GM19193 (cell line): ENCODE results near the gene TMEM74B.

Source experiments
- POLR2A ChIP-seq: IDR thresholded peaks from 4 replicates; pipeline ENCODE4 v1.6.1; 2011; ENCODE audit not compliant: insufficient read depth, insufficient read length; ENCODE audit errors: extremely low read depth

The TMEM74B gene

DNA sequence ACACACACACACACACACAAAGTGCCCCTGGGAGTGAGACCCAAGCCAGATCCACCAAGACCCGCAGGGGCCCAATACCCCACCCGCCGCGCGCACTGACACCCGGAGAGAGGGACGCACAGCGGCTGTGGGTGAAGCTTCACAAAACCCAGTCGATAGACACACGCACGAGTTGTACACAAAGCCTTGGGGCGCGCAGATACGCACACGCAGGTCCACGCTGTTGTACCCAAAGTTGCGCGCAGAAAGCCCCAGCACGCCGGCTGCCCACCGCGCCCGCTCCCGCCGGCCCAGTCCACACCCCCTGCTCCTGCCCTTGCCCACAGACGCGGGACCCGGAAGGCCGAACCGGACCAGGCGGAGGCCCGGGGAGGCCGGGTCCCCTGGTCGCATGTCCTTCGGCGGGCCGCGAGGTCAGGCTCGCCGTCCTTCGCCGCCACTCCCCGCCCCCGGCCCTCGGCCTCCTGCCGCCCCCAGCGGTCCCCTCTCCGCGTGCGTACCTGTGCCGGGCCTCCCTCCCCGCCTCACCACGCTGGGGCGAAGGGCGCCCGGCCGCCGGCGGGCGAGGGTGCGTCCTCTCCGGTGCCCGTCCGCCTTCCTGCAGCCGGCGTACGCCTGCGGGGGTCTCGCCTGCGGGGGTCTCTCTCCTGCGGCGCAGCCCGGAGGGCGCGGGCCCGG is at the start of gene TMEM74B:
Gene TMEM74B, minus strand, starts transcription at position 344 of the 678 bp plus-strand sequence. CDS start 1,180 bp downstream, outside the sequence.
- no peak for TF ChIP-seq POLR2A

DNA sequence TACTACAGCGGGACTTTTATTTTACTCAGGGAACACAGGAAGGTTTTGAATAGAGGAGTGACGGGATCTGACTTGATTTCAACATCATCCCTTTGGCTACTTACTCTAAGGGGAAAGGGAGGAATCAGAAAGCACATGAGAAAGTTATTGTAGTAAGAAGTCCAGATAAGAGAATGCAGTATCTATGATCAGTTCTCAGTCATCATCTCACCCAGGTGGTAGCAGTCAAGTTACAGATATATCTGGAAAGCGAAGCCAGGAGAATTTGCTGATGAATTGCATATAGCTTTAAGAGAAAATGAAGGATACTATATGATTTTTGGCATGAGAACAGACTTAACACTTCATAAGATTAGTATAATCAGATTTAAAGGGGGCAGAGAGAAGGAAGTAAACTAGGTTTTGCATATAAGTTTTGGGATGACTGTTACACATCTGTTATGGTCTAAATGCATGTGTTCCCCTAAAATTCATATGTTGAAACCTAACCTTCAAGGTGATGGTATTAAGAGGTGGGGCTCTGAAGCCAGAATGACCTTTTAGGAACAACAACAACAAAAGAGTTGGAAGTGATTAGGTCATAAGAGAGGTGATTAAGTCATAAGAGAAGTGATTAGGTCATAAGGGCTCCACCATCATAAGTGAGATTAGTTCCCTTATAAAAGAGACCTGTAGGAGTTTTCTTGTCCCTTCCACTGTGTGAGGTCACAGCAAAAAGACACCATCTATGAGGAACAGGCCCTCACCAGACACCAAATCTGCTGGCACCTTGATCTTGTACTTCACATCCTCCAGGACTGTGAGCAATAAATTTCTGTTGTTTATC is 47.7 kb upstream of the TMEM74B start:
- TF ChIP-seq POLR2A = no peak

DNA sequence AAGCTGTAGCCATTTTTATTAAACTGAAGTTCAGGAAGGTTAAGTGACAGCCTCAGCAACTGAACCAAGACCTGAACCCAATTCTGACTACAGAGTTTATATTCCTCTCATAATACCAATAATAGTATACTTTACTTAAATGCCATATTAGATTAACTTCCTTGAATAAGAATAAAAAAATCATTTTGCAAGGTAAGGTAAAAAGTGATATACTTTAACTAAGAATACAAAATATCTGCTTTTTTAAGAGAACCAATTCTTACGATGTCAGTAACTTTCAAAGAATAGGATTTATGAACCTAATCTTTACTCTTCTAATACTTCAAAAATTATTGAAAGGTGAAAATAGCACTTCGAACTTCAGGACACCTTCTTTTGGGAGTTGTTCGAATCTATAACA is 44.8 kb upstream of the TMEM74B start:
- no peak for TF ChIP-seq POLR2A

DNA sequence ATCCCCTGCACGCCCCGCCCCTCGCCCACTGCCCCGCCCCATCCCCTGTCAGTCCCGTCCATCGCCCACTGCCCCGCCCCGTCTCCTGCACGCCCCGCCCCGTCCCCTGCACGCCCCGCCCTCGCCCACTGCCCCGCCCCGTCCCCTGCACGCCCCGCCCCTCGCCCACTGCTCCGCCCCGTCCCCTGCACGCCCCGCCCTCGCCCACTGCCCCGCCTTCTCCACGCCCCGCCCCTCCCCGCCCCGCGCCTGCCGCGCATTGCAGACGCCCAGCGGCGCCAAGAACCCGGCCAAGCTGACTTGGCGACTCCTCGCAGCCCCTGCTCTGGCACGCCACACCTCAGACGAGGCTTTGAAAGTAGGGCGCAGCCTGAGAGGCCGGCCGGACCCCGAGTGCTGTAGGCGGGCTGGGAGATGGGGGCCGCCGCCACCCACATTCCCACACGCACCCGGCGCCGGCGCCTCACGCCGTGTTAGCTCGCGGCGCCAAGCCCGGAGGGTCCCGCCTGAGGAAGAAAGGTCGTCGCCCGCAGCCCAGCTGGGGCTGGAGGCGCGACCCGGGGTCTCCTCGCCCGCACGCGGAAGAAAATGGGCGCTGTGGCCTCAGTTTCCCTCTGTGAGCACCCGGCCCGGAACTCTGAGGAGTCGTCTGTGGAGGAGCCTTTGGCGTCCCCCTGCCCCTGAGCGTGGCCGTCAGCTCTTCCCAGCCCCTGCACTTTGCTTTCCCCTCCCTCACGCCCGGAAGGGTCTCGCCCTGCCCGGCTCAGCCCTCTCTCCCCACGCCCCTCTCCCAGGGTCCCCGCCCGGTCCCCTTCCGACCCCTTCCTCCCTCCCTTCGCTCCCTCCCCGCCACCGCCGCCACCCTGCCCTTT is 41.2 kb upstream of the TMEM74B start, which contains the start of gene RAD21L1:
Gene RAD21L1, plus strand, starts transcription at position 262 of the 872 bp plus-strand sequence. CDS start 2,410 bp downstream, outside the sequence.
- TF ChIP-seq POLR2A = no peak

DNA sequence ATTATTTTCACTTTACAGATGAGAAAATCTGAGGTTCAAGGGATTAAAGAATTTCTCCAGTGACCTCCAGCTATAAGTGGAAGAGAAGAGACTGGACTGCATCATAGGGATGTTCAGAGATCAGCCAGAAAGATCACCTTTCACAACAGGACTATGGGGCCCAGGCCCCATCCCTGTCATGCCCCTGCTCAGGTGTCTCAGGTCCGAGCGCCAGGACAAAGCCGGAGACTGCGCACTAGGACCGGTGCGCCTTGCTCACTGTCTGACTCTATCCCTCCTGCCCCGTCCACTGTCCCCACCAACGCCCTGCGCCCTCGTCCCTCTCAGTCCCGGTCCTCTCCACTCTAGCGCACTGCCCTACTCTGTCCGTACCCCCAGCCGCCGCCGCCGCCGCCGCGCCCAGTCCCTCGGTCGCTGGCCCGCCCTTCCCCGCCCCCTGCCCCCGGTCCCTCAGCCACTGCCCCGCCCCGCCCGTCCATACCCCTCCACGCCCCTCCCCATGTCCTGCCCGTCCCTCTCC is 40.5 kb upstream of the TMEM74B start:
- no peak for TF ChIP-seq POLR2A

DNA sequence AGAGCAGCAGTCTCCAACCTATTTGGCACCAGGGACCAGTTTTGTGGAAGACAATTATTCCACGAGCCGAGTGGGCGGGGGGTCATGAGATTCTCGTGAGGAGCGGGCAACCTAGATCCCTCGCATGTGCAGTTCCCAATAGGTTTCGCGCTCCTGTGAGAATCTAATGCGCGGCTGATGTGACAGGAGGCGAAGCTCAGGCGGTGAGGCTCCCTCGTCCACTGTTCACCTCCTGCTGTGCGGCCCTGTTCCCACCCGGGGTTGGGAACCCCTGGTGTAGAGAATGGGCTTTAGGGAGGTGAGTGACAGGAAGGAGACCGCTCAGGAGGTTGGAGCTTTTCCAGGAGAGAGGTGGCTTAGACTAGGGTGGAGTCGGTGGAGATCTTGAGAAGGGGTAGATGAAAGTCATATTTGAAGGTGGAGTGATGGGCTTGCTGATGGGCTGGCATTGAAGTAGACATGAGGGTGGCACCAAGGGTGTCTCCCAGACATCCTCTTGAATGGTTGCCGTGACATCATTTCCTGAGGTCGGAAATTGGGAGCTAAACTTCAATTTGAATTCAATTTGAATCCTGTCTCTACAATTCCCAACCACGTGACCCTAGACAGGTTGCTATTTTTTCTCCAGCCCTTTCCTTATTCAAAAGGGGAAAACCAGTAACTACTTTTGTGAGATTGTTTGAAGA is 39.6 kb upstream of the TMEM74B start:
- TF ChIP-seq POLR2A = no peak

DNA sequence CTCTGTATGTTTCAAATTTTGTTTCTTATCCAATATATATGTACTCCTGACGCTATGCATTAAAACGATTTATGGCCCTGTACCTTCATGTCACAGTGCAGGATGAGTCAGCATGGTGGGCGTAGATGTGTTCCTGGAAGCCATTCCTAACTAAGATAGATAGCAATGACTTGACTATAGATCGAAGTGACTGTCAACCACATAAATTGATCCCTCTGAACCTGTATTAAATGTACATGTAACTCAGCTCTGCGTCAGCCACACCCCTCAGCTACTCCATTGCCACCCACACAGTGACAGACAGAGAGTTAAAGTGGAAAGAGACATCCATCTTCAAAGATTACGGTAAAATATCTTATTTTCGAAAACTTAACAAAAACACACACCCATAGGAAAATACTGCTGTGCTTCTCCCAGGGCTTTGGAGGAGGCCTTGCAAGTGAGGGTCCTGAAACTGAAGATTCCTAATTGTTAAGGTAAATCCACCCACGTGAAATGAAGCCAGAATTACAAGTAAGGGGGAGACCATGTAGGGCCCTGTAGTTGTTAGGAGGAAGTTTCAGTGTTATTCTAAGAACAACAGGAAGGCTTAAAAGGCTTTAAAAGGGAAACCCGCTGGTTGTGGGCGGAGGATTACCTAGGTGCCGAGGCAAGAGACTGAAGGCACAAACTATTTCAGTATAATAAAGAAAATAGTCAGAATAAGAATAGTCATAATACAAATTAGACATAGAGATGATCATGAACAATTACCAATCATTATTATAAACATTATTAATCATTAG is 30.8 kb upstream of the TMEM74B start:
- no peak for TF ChIP-seq POLR2A

DNA sequence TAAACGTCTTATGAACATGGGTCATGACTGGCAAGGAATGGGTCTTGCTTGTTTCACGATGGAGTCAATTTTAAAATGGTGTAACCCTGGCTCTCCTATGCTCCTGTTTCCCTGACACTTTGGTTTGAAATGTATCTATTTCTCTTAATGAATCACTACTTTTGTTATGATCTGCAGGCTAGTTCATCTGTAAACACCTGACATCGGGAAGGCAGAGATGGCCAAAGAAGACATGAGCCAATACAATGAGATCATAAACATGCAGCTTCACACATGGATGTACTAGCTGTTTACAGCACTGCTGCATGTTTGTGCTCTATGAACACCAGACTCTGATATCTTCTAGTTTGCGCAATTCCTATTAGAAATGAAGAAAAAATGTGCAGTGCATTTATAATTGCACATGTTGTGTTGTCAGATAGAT is 30.1 kb upstream of the TMEM74B start:
- no peak for TF ChIP-seq POLR2A

DNA sequence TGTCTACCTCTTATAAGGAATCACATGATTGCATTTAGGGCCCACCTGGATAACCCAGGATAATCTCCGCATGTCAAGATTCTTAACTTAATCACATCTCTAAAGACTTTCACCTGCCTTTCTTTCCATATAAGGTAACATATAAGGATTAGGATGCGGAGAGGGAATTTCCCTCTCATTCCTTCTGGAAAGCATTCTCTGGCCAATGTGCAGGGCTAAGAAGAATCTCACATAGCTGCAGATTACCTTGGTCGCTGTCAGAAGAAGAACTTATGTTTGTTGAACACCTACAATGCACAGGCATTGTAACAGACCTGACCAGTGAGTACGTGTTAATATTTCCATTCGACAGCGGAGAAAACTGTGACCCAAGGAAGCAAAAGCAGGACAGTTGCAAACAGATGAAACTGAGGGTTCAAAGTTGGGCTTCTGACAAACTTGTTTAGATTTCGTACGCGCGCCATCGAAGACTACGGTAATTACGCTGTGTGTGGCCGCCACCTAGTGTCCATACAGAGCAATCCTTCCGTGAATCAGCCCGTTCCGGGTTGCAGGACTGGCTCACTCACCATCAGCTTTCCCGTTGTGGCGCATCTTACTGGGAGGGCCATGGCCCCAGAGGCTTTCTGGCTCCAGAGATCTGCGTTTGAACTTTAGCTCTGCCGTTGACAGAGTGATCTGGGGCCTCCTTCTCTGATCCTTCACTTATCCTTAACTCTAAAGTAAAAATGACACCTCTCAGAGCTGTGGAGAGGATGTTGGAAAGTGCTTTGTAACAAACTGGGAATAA is 28.0 kb upstream of the TMEM74B start:
- no peak for TF ChIP-seq POLR2A

DNA sequence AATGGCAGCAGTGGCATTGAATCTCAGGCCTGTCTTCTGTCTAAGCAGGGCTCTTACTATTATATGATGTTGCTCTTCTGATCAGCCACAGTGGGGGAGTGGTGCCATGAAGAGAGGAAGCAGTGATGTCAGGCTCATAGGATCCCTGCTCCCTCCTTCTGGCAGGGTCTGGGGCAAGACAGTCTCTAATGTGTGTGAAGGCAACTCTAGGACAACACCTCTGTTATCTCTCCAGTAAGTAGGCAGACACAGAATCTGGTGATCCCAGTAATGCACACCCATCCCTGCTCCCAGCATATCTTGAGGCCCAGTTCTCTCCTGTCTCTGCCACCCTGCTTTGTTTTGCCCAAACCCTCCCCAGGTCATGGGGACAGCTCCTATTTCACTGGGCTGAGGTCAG is 27.2 kb upstream of the TMEM74B start:
- TF ChIP-seq POLR2A = no peak

DNA sequence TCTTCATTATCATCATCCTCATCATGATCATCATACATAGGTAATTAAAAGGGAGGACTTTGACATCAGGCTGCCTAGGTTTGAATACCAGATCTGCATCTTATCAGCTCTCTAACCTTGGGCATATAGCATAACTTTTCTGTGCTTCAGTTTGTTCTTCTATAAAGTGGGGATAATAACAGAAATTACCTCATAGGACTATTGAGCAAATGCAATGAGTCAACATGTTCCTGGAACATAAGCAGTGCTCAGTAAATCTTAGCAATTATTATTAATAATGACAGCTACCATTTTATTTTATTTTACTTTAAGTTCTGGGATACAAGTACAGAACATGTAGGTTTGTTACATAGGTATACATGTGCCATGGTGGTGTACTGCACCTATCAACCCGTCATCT is 25.7 kb upstream of the TMEM74B start:
- TF ChIP-seq POLR2A = no peak

DNA sequence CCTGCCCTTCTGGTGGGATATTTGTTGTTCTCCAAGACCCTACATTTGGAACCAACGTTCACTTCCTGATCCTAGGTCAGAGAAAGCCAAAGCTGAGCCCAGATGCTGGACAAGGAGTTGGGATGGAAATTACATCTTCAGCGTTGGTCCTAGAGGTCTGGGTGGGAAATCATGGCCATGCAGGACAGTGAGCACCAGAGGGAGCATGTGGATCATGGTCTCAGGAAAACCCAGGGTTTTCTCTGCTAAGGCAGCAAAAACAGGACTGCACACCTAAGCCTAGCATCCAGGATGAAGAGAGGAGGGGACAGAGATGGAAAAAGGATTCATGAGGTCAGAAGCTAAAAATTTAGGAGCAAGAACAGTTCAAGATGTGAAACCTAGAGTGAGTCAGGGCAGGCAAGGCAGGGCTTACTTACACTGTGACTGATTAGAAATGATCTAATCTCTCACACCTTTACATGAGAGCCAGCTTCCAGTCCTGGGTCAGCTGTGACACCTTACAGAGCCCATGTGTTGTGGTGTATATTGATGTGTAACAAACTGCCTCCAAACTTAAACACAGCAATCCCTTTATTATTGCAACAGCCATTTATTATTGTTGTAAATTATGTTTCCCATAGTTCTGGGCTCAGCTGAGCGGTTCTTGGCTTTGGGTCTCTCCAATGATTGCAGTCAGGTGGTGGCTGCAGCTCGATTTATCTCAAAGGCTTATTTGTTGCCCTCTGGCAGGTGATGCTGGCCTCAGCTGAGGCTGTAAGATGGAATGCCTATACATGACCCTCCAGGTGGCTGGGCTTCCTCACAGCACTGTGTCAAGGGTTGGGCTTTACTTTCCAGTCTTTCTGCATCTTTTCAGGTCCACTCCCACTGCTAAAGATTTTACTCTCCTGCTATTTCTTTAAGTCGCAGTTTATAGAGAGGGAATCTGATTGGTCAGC is 24.9 kb upstream of the TMEM74B start:
- no peak for TF ChIP-seq POLR2A
